ENCODE results near the gene PICK1.
"Not testable (repeated sequence)": the region's sequence is repeated elsewhere in the genome, so short reads cannot be mapped to it uniquely, and the experiment has no call there.

PICK1 gene

GRCh38 chr22:38077096-38077495, 19.9 kb downstream of the PICK1 start:
- DNase-seq: no peak

DNA sequence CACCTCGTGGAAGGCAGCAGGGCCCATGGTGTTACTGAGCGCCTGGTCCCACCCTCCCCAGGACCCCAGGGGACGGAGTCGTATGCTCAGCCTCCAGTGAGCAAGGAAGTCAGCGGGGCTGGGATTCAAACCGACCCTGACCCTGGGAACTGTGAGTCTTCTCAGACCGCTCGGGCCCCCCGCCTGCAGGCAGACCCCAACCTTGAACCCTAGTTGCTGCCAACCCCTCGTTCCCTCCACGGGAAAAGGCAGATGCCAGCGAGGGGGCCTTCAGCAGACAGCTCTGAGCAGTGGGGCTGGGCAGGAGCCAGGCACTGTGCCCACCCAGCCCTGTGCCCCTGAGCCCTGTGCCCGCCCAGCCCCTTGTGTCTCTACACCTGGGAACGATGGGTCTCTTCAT, 20.4 kb downstream of the PICK1 start:
- DNase-seq: no peak

- DNase-seq: no peak
These were observed 21.0 kb downstream of the PICK1 start for GRCh38 chr22:38078046-38078840.

GRCh38 chr22:38079208-38079607, 22.0 kb downstream of the PICK1 start:
- not testable (repeated sequence) for DNase-seq

GRCh38 chr22:38079804-38080203, 22.6 kb downstream of the PICK1 start:
- DNase-seq: no peak

- DNase-seq: no peak
These were observed 23.3 kb downstream of the PICK1 start for GRCh38 chr22:38080474-38080849.

- DNase-seq: no peak
These were observed 23.8 kb downstream of the PICK1 start for GRCh38 chr22:38080850-38081635.

DNA sequence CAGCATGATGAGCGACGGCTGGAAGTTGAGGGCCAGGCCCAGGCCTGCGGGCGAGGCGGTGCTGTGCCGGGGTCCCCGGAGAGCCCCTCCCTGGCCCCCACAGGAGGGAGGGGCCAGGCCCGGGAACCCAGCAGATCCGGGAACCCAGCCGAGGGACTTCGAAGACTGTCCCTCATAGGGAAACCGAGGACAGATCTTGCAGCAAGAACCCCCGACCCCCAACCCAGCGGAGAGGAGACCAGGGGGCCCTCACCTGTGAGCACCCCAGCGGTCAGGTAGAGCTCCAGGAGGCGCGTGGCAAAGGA, 24.4 kb downstream of the PICK1 start:
- no peak for DNase-seq

GRCh38 chr22:38081941-38082828, 25.0 kb downstream of the PICK1 start:
- no peak for DNase-seq

GRCh38 chr22:38082986-38083710, 25.9 kb downstream of the PICK1 start:
- DNase-seq: no peak

DNA sequence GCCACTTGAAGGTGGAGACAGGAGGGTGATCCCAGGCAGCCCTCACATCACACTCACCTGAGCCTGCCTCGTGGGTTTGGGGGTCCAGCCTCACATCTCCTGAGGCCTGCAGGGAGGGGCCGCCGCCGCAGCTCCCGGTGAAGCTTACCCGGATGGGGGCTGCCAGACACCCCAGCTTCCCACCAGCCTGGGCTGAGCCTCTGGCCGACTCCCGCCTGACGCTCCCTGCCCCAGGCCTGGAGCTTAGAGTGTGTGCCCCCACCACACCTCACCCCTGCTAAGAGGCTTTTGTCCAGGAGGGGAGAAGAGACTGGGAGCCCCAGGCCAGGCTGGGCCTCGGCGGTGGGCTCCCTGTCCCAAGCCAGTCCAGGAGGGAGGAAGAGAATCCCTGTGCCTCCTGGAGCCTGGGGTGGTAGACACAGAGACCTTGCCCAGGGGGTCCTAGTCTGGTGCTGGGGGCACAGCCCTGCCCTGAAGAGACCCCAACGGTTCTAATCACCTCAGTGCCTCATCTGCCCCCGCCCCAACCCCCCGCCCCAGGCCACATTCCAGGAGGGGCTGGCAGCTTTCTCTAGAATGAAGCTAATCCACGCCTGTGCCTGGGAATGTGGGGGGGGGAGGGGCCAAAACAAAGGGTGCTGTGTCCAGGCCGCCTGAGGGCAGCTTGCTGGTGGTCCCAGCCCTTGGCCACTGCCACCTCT, 26.9 kb downstream of the PICK1 start, which contains the start of gene SLC16A8:
Gene SLC16A8, minus strand, starts transcription at position 254 of the 701 bp plus-strand sequence. CDS start 1,311 bp downstream, outside the sequence.
- no peak for DNase-seq

- no peak for DNase-seq
These were observed 27.9 kb downstream of the PICK1 start for GRCh38 chr22:38085056-38085455.

- no peak for DNase-seq
These were observed 28.3 kb downstream of the PICK1 start for GRCh38 chr22:38085501-38085900.

- no peak for DNase-seq
These were observed 29.0 kb downstream of the PICK1 start for GRCh38 chr22:38086001-38086845.

GRCh38 chr22:38086942-38087341, 29.7 kb downstream of the PICK1 start:
- no peak for DNase-seq

DNA sequence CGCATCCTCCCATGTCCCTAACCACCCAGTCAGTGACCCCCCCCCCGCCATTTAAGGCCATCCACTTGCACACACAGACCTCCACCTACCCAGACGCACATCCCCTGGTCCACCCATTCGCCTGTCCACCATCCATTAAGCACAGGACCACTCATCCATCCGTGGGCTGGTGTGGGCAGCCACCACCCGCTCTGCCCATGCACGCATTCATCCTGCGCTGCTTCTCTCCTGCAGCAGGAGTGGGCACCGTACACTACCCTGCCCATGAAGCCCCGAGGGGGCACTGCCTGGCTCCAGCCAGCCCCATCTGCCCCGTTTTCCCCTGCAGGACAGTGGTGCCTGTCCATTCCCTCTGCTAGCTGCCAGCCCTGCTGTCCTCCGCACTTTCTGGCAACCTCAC, 30.7 kb downstream of the PICK1 start:
- no peak for DNase-seq

DNA sequence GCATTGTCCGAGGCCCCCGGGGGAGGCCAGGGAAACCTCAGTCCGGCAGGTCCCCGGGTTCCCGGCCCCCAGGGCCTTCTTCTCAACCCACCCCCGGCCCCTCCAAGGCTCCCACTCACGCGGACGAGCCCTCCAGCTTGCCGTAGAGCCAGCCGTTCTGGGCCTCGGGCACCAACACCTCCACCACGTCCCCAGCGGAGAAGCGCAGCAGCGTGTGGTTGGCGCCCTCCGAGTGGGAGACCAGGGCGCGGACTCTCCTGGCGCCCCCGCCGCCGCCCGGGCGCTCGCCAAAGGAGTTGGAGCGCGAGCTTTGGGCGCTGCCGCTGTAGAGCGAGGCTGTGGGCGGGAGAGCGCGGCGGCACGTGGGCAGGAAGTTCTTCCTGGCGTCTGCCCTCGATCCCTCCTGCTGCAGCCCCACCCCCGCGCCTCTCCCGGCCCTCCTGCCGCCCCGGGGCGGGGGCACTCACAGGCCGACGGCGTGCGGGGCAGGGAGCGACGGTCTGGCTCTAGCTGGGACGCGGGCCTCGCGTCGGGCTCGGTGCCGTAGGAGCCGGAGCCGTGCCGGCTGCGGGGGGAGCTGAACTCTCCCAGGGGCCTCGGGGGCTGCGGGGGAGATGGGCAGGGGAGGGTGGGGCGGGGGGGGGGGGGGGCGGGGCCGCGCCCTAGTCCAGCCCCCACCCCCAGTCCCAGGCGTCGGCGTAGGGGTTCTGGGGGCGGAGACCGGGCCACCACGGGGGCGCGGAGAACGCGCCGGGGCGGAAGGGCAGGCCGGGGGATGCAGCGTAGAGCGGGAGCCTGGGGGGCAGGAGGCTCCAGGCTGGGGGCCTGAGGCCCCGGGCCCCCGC, 31.6 kb downstream of the PICK1 start:
- DNase-seq: no peak

GRCh38 chr22:38089474-38089851, 32.3 kb downstream of the PICK1 start:
- DNase-seq: no peak

- DNase-seq: no peak
These were observed 39.9 kb downstream of the PICK1 start for GRCh38 chr22:38097058-38097457.
